IMR-90 (cell line): Measurements from ENCODE around the gene N4BP2L1. TPM values are rescaled to one million over a fixed set of nuclear protein-coding genes. Genes with fewer than 3 reads are reported as not detected.

Experiments
- ATAC-seq: fragments of 200-7000 bp; cut with Tn5 transposase; 2 replicates; pipeline ENCODE4 v1.9.1; 2020; ENCODE audit warnings: low read depth, mild to moderate bottlenecking, moderate library complexity
- BruUV-seq: library from RNA; stranded (reverse); fragments of 400-500 nt; replicated peaks from 2 replicates; lab custom pipeline; 2021; lab: Mats Ljungman, UMichigan
- CTCF ChIA-PET: fragments of 300-600 bp; formaldehyde crosslinking; extraction: SDS; loops from one replicate; lab custom pipeline; 2021; ENCODE audit warnings: antibody characterized with exemption; lab: Yijun Ruan, JAX
- POLR2A ChIA-PET: fragments of 300-600 bp; sonication (Branson Sonifier 250); formaldehyde crosslinking; loops from one replicate; lab custom pipeline; 2022; ENCODE audit warnings: antibody characterized with exemption; ENCODE audit not compliant: unreplicated experiment; lab: Charles Lee
- DNase-seq: peaks from one replicate; pipeline ENCODE4 v3.0.0; 2013
- H2AFZ ChIP-seq: replicated peaks from 2 replicates; pipeline ENCODE3; 2013; ENCODE audit warnings: low read length, mild to moderate bottlenecking; ENCODE audit not compliant: poor library complexity
- H2AK5ac ChIP-seq: 2 replicates; pipeline ENCODE4 v1.6.1; 2013; ENCODE audit warnings: low read depth, low read length, inconsistent platforms
- H2AK9ac ChIP-seq: replicated peaks from 2 replicates; pipeline ENCODE3; 2013; ENCODE audit warnings: mild to moderate bottlenecking, low read depth, low read length, moderate library complexity; ENCODE audit not compliant: poor library complexity
- H2BK120ac ChIP-seq: 2 replicates; pipeline ENCODE4 v1.6.1; 2013; ENCODE audit warnings: low read depth, low read length, inconsistent platforms
- H2BK15ac ChIP-seq: 3 replicates; pipeline ENCODE4 v1.6.1; 2013; ENCODE audit warnings: low read depth, low read length, inconsistent platforms
- H2BK20ac ChIP-seq: 2 replicates; pipeline ENCODE4 v1.6.1; 2013; ENCODE audit warnings: low read depth, mild to moderate bottlenecking, inconsistent platforms, low read length, moderate library complexity
- H2BK5ac ChIP-seq: 2 replicates; pipeline ENCODE4 v1.6.1; 2013; ENCODE audit warnings: mild to moderate bottlenecking, low read depth, low read length, inconsistent platforms; ENCODE audit not compliant: poor library complexity, severe bottlenecking
- H3K14ac ChIP-seq: replicated peaks from 2 replicates; pipeline ENCODE4 v1.6.1; 2013; ENCODE audit warnings: low read depth, low read length, inconsistent platforms
- H3K18ac ChIP-seq: 2 replicates; pipeline ENCODE4 v1.6.1; 2013; ENCODE audit warnings: low read depth, low read length, control low read depth
- H3K23ac ChIP-seq: 2 replicates; pipeline ENCODE4 v1.6.1; 2013; ENCODE audit warnings: low read depth, low read length, inconsistent platforms
- H3K27ac ChIP-seq: 2 replicates; pipeline ENCODE4 v1.5.1; 2013; ENCODE audit warnings: mild to moderate bottlenecking, control low read depth, low read length; ENCODE audit not compliant: insufficient read depth
- H3K27me3 ChIP-seq: 2 replicates; pipeline ENCODE4 v1.6.1; 2013; ENCODE audit warnings: low read length; ENCODE audit not compliant: control insufficient read depth, insufficient read depth
- H3K36me3 ChIP-seq: 2 replicates; pipeline ENCODE4 v1.6.1; 2013; ENCODE audit warnings: low read length, mixed read lengths; ENCODE audit not compliant: control insufficient read depth, insufficient read depth
- H3K4ac ChIP-seq: 2 replicates; pipeline ENCODE4 v1.6.1; 2013; ENCODE audit warnings: low read depth, low read length, inconsistent platforms
- H3K4me1 ChIP-seq: 2 replicates; pipeline ENCODE4 v1.6.1; 2013; ENCODE audit warnings: low read length, mixed read lengths; ENCODE audit not compliant: control insufficient read depth, insufficient read depth
- H3K4me2 ChIP-seq: 2 replicates; pipeline ENCODE4 v1.6.1; 2013; ENCODE audit warnings: low read depth, mild to moderate bottlenecking, control low read depth, low read length, moderate library complexity
- H3K4me3 ChIP-seq: 2 replicates; pipeline ENCODE4 v1.5.1; 2013; ENCODE audit warnings: low read depth, mild to moderate bottlenecking, control low read depth, low read length, moderate library complexity; ENCODE audit not compliant: insufficient read depth
- H3K56ac ChIP-seq: 2 replicates; pipeline ENCODE4 v1.6.1; 2013; ENCODE audit warnings: low read length, inconsistent platforms; ENCODE audit not compliant: insufficient read depth; ENCODE audit errors: extremely low read depth
- H3K79me1 ChIP-seq, 2 experiments: 2 replicates each; pipeline ENCODE4 v1.6.1; 2013; ENCODE audit warnings: low read length in 2 of 2, inconsistent platforms in 1 of 2, low read depth in 1 of 2
- H3K9ac ChIP-seq: 2 replicates; pipeline ENCODE4 v1.6.1; 2013; ENCODE audit warnings: low read depth, low read length, control low read depth
- H3K9me1 ChIP-seq: 2 replicates; pipeline ENCODE4 v1.6.1; 2013; ENCODE audit warnings: low read length, inconsistent platforms; ENCODE audit not compliant: insufficient read depth
- H3K9me3 ChIP-seq: 2 replicates; pipeline ENCODE4 v1.6.1; 2013; ENCODE audit warnings: low read length; ENCODE audit not compliant: control insufficient read depth, insufficient read depth
- H4K20me1 ChIP-seq: 2 replicates; pipeline ENCODE4 v1.6.1; 2013; ENCODE audit warnings: low read length, inconsistent platforms; ENCODE audit not compliant: insufficient read depth
- H4K5ac ChIP-seq: 2 replicates; pipeline ENCODE4 v1.6.1; 2013; ENCODE audit warnings: mild to moderate bottlenecking, low read depth, low read length, control low read depth
- H4K8ac ChIP-seq, 2 experiments: 2 replicates each; pipeline ENCODE4 v1.6.1; 2013; ENCODE audit warnings: low read depth in 2 of 2, low read length in 2 of 2, control low read depth in 1 of 2, inconsistent platforms in 1 of 2
- H4K91ac ChIP-seq: 2 replicates; pipeline ENCODE4 v1.6.1; 2013; ENCODE audit warnings: low read depth, low read length, inconsistent platforms; ENCODE audit not compliant: insufficient read depth
- BHLHE40 ChIP-seq: fragments of 150-350 bp; IDR thresholded peaks from 2 replicates; pipeline ENCODE4 v1.6.1; 2016; ENCODE audit warnings: mild to moderate bottlenecking, low read depth, low read length
- CEBPB ChIP-seq: IDR thresholded peaks from 2 replicates; pipeline ENCODE4 v1.6.1; 2012; ENCODE audit warnings: low read depth, low read length, improper control_type of control experiment
- CHD1 ChIP-seq: IDR thresholded peaks from 2 replicates; pipeline ENCODE4 v1.6.1; 2012; ENCODE audit warnings: low read depth, low read length, improper control_type of control experiment
- ELK1 ChIP-seq: fragments of 150-350 bp; IDR thresholded peaks from 2 replicates; pipeline ENCODE4 v1.6.1; 2016; ENCODE audit warnings: low read depth, mild to moderate bottlenecking, low read length, moderate library complexity, borderline replicate concordance
- FOS ChIP-seq: fragments of 150-350 bp; IDR thresholded peaks from 2 replicates; pipeline ENCODE4 v1.6.1; 2016; ENCODE audit warnings: low read depth, low read length
- MAFK ChIP-seq: IDR thresholded peaks from 2 replicates; pipeline ENCODE4 v1.6.1; 2012; ENCODE audit warnings: low read depth, low read length, improper control_type of control experiment
- MAZ ChIP-seq: IDR thresholded peaks from 2 replicates; pipeline ENCODE4 v1.6.1; 2012; ENCODE audit warnings: low read depth, mild to moderate bottlenecking, low read length, improper control_type of control experiment, moderate library complexity, borderline replicate concordance
- MXI1 ChIP-seq: IDR thresholded peaks from 2 replicates; pipeline ENCODE4 v1.6.1; 2012; ENCODE audit warnings: low read depth, mild to moderate bottlenecking, low read length, moderate library complexity, borderline replicate concordance
- NFE2L2 ChIP-seq: fragments of 150-350 bp; IDR thresholded peaks from 2 replicates; pipeline ENCODE4 v1.6.1; 2016; ENCODE audit warnings: low read depth, mild to moderate bottlenecking, low read length
- POLR2A ChIP-seq: IDR thresholded peaks from 2 replicates; pipeline ENCODE4 v1.6.1; 2012; ENCODE audit warnings: mild to moderate bottlenecking, low read depth, low read length
- RAD21 ChIP-seq: IDR thresholded peaks from 2 replicates; pipeline ENCODE4 v1.6.1; 2012; ENCODE audit warnings: low read length, improper control_type of control experiment
- RCOR1 ChIP-seq: IDR thresholded peaks from 2 replicates; pipeline ENCODE4 v1.6.1; 2012; ENCODE audit warnings: mild to moderate bottlenecking, low read length, improper control_type of control experiment; ENCODE audit not compliant: insufficient replicate concordance
- RFX5 ChIP-seq: IDR thresholded peaks from 2 replicates; pipeline ENCODE4 v1.8.0; 2012; ENCODE audit warnings: low read depth, mild to moderate bottlenecking, low read length, moderate library complexity
- SMC3 ChIP-seq: fragments of 150-350 bp; IDR thresholded peaks from 2 replicates; pipeline ENCODE4 v1.6.1; 2016; ENCODE audit warnings: low read depth, mild to moderate bottlenecking, antibody characterized with exemption, low read length, moderate library complexity
- USF2 ChIP-seq: fragments of 150-350 bp; IDR thresholded peaks from 2 replicates; pipeline ENCODE4 v1.6.1; 2017; ENCODE audit warnings: mild to moderate bottlenecking, antibody characterized with exemption, low read length, low read depth
- WGBS, 2 experiments: methylation state at CpG; one replicate each; pipeline versions ENCODE4 v1.1.5 to v1.1.7; 2013; ENCODE audit warnings: missing lambda C conversion rate in 2 of 2; ENCODE audit not compliant: insufficient read length in 1 of 2; ENCODE audit errors: extremely low coverage in 2 of 2; 5-methylcytosine and 5-hydroxymethylcytosine counted together
- dilution Hi-C: fragments of 300-500 bp; cut with HindIII; formaldehyde crosslinking; loops from one replicate; pipeline ENCODE4 v1.14.3; 2018; ENCODE audit warnings: low sequenced_read_pairs; ENCODE audit not compliant: unreplicated experiment
- in situ Hi-C: fragments of 300-500 bp; cut with MboI; formaldehyde crosslinking; loops from 3 replicates; pipeline ENCODE4 v1.14.3; 2019; ENCODE audit warnings: low sequenced_read_pairs, inconsistent platforms, mixed read lengths
- intact Hi-C: fragments of 100-400 bp; cut with micrococcal nuclease; formaldehyde crosslinking; loops from 2 replicates; pipeline ENCODE4 v1.10.0; 2022
- polyA plus RNA-seq, 3 experiments: library from polyadenylated mRNA; depleted of rRNA; stranded (reverse); fragments of >200 nt; gene quantifications; 2 replicates each; pipeline ENCODE4 v1.2.3, GENCODE V29; 2012; ENCODE audit warnings: low replicate concordance in 1 of 3
- total RNA-seq: library from RNA; depleted of rRNA; stranded (reverse); fragments of >200 nt; gene quantifications from 2 replicates; pipeline ENCODE4 v1.2.3, GENCODE V29; 2012
- TF ChIP-seq, protein P1 (sequence below): conservative IDR thresholded peaks from 2 replicates; pipeline ENCODE4 v1.5.1; 2012; ENCODE audit warnings: mild to moderate bottlenecking, low read depth, low read length, improper control_type of control experiment

Gene N4BP2L1
- total and polyA plus RNA-seq, 2 of the 4 experiments (the other 2 are of a cell fraction) = 0.18 to 0.46 TPM

DNA sequence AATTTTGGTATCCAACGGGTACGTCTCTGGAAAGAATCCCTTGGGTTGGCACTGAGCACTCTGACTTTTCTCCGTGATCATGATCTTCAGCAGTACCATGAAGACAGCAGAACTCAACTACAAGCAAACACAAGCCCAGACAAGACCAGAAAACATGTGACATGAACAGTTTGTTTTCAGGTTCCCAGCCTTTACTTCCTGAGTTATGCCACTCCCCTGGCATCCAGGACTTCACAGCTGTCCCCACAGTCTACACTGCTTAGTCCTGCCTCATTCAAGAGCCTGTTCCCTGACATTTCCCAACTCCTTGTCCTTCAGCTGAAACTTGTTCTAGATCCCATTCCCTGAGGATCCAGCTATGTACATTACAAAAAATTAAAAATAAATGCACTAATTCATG is 4.9 kb upstream of the N4BP2L1 start:
- H3K14ac ChIP-seq = peak overlapping the region; percentile 57; the same call in 1 of the 2 replicates
- H2BK120ac ChIP-seq = no peak overlapping the region
- intact Hi-C loops (no loop called here), dilution Hi-C loops (no loop called here), in situ Hi-C loops (no loop called here)
- no peak overlapping the region for H2AFZ ChIP-seq
- H3K56ac ChIP-seq = no peak overlapping the region
- no peak overlapping the region for H3K4ac ChIP-seq
- no peak overlapping the region for H2BK20ac ChIP-seq
- no peaks in the 10 kb centered on the region for H4K20me1 ChIP-seq
- H4K91ac ChIP-seq = no peak overlapping the region
- H3K4me3 ChIP-seq = no peak overlapping the region
- no peak for DNase-seq
- no peak overlapping the region; the same call in 1 of the 2 replicates for H3K23ac ChIP-seq
- no peak overlapping the region for H4K8ac ChIP-seq
- H3K36me3 ChIP-seq = peaks cover 5% of the 10 kb centered on the region; the same call in 1 of the 2 replicates
- ChIA-PET CTCF (interaction anchor here (0.6 kb wide), 1 partner anchor 95 kb away, joined by 6 read pairs; no protein-coding TSS in a partner anchor), POLR2A (no interaction called here)
- H3K9me3 ChIP-seq = no peaks in the 10 kb centered on the region
- no peak overlapping the region for H3K4me2 ChIP-seq
- WGBS, 2 experiments = 100% methylated on average over 2 of the region's 3 CpGs; no CpG with 5 or more reads in 1 of the 2 experiments
- H2AK9ac ChIP-seq = no peak overlapping the region
- no peak for TF ChIP-seq USF2
- TF ChIP-seq MAZ = no peak
- TF ChIP-seq RAD21 = no peak
- no peak for TF ChIP-seq FOS
- no peak for TF ChIP-seq NFE2L2
- no peak for TF ChIP-seq ELK1
- TF ChIP-seq, protein P1, sequence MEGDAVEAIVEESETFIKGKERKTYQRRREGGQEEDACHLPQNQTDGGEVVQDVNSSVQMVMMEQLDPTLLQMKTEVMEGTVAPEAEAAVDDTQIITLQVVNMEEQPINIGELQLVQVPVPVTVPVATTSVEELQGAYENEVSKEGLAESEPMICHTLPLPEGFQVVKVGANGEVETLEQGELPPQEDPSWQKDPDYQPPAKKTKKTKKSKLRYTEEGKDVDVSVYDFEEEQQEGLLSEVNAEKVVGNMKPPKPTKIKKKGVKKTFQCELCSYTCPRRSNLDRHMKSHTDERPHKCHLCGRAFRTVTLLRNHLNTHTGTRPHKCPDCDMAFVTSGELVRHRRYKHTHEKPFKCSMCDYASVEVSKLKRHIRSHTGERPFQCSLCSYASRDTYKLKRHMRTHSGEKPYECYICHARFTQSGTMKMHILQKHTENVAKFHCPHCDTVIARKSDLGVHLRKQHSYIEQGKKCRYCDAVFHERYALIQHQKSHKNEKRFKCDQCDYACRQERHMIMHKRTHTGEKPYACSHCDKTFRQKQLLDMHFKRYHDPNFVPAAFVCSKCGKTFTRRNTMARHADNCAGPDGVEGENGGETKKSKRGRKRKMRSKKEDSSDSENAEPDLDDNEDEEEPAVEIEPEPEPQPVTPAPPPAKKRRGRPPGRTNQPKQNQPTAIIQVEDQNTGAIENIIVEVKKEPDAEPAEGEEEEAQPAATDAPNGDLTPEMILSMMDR = no peak
- no peak for TF ChIP-seq MXI1
- TF ChIP-seq RCOR1 = no peak
- TF ChIP-seq CHD1 = no peak
- TF ChIP-seq CEBPB = no peak
- no peak for TF ChIP-seq BHLHE40
- TF ChIP-seq RFX5 = no peak
- TF ChIP-seq SMC3 = no peak
- TF ChIP-seq POLR2A = no peak
- TF ChIP-seq MAFK = no peak
- H3K4me1 ChIP-seq = peaks cover 3% of the 10 kb centered on the region; the same call in 1 of the 2 replicates
- no peak overlapping the region for H2BK5ac ChIP-seq
- no peaks in the 10 kb centered on the region for H3K79me1 ChIP-seq
- no peak overlapping the region for H3K9ac ChIP-seq
- no peaks in the 10 kb centered on the region; the same call in 1 of the 2 replicates for H3K9me1 ChIP-seq
- no TSS peak for BruUV-seq
- no peak overlapping the region for H4K5ac ChIP-seq
- no peak overlapping the region for H2BK15ac ChIP-seq
- H2AK5ac ChIP-seq = no peak overlapping the region
- ATAC-seq = no peak
- H3K27me3 ChIP-seq = no peaks in the 10 kb centered on the region
- no peak overlapping the region for H3K27ac ChIP-seq
- H3K18ac ChIP-seq = no peak overlapping the region; the same call in 1 of the 2 replicates
